K562 (cell line): ENCODE results near the gene PDZD8. TPM values are rescaled to one million over a fixed set of nuclear protein-coding genes. Genes with fewer than 3 reads are reported as not detected.

Experiments used
- ATAC-seq: fragments of 200-7000 bp; cut with Tn5 transposase; 3 replicates; pipeline ENCODE4 v1.9.1; 2020; ENCODE audit warnings: moderate library complexity
- BruUV-seq: library from RNA; stranded (reverse); fragments of 400-500 nt; replicated peaks from 2 replicates; lab custom pipeline; 2021; lab: Mats Ljungman, UMichigan
- CTCF ChIA-PET: fragments of 300-600 bp; formaldehyde crosslinking; extraction: SDS; loops from one replicate; lab custom pipeline; 2021; ENCODE audit warnings: low intra/inter-chr PET ratio; lab: Yijun Ruan, JAX
- POLR2A ChIA-PET: fragments of 300-600, 350-650 bp; sonication (Branson Sonifier 250); formaldehyde crosslinking; extraction: SDS; loops from one replicate; lab custom pipeline; 2021; ENCODE audit warnings: antibody characterized with exemption, inconsistent platforms; lab: Yijun Ruan, JAX
- DNase-seq, 4 experiments: peaks; one replicate each; pipeline versions ENCODE4 v3.0.0 to v3.0.0-alpha.2; 2011 to 2018; ENCODE audit warnings: low spot score in 3 of 4, mixed read lengths in 3 of 4; ENCODE audit errors: extremely low read depth in 1 of 4
- FAIRE-seq: peaks from 2 replicates; lab custom pipeline; 2011; peaks lifted over from hg19 to GRCh38; lab: Jason Lieb, UNC
- H2AFZ ChIP-seq: 2 replicates; pipeline ENCODE4 v1.6.0; 2011; ENCODE audit warnings: low read depth, low read length, control low read depth, inconsistent platforms
- H3K27ac ChIP-seq: fragments of 200-600 bp; 3 replicates; pipeline ENCODE4 v1.8.0; 2011; ENCODE audit warnings: low read depth, mild to moderate bottlenecking, control low read depth, inconsistent platforms, low read length, moderate library complexity, mixed read lengths; ENCODE audit errors: extremely low read depth
- H3K27me3 ChIP-seq, 2 experiments: fragments of 300-600 bp in 1 of 2; 2 replicates in 1 of 2; 3 replicates in 1 of 2; pipeline versions ENCODE4 v1.6.0 to v1.8.0; 2011; ENCODE audit warnings: inconsistent platforms in 2 of 2, low read length in 2 of 2, mild to moderate bottlenecking in 1 of 2, mixed read lengths in 1 of 2, moderate library complexity in 1 of 2; ENCODE audit not compliant: control insufficient read depth in 2 of 2, insufficient read depth in 2 of 2
- H3K36me3 ChIP-seq: fragments of 300-600 bp; 3 replicates; pipeline ENCODE4 v1.8.0; 2011; ENCODE audit warnings: mild to moderate bottlenecking, low read length, inconsistent platforms; ENCODE audit not compliant: control insufficient read depth, insufficient read depth
- H3K4me1 ChIP-seq, 2 experiments: fragments of 200-600 bp in 1 of 2; replicated peaks in 1 of 2; 2 replicates in 1 of 2; 3 replicates in 1 of 2; pipeline versions ENCODE4 v1.5.1 to v1.8.0; 2011; ENCODE audit warnings: inconsistent platforms in 2 of 2, low read length in 2 of 2, mild to moderate bottlenecking in 1 of 2, mixed read lengths in 1 of 2, moderate library complexity in 1 of 2; ENCODE audit not compliant: control insufficient read depth in 2 of 2, insufficient read depth in 2 of 2
- H3K4me2 ChIP-seq: 2 replicates; pipeline ENCODE4 v1.6.1; 2011; ENCODE audit warnings: low read length, control low read depth, inconsistent platforms, mixed read lengths; ENCODE audit not compliant: insufficient read depth
- H3K4me3 ChIP-seq: fragments of 200-600 bp; sonication (generic), shearing (Covaris generic); 2 replicates; pipeline ENCODE4 v1.5.1; 2016; ENCODE audit warnings: control low read depth, inconsistent platforms
- H3K79me2 ChIP-seq: fragments of 200-600 bp; 3 replicates; pipeline ENCODE4 v1.8.0; 2011; ENCODE audit warnings: low read length, inconsistent platforms; ENCODE audit not compliant: control insufficient read depth, insufficient read depth
- H3K9ac ChIP-seq, 2 experiments: 2 replicates each; pipeline versions ENCODE4 v1.6.0 to v1.6.1; 2011; ENCODE audit warnings: low read depth in 2 of 2, low read length in 2 of 2, control low read depth in 1 of 2, inconsistent platforms in 1 of 2, mild to moderate bottlenecking in 1 of 2, mixed read lengths in 1 of 2; ENCODE audit not compliant: insufficient read depth in 1 of 2
- H3K9me1 ChIP-seq: one replicate; pipeline ENCODE4 v1.6.0; 2011; ENCODE audit warnings: inconsistent platforms, mild to moderate bottlenecking, low read length, moderate library complexity; ENCODE audit not compliant: control insufficient read depth, insufficient read depth
- H3K9me3 ChIP-seq: replicated peaks from 2 replicates; pipeline ENCODE4 v1.5.1; 2011; ENCODE audit warnings: low read depth, low read length, inconsistent platforms; ENCODE audit not compliant: control insufficient read depth, insufficient read depth
- H4K20me1 ChIP-seq: replicated peaks from 2 replicates; pipeline ENCODE4 v1.6.1; 2011; ENCODE audit warnings: low read length, inconsistent platforms, mixed read lengths; ENCODE audit not compliant: control insufficient read depth, insufficient read depth
- HEY1 ChIP-seq: fragments of 250-450 bp; sonication (Bioruptor Pico); IDR thresholded peaks from 2 replicates; pipeline ENCODE4 v1.5.0; 2020; ENCODE audit warnings: mild to moderate bottlenecking, moderate library complexity, borderline replicate concordance
- NFE2L1 ChIP-seq: fragments of 450-650 bp; IDR thresholded peaks from 2 replicates; pipeline ENCODE4 v1.6.1; 2016; ENCODE audit warnings: missing genetic modification characterization, low read depth, mild to moderate bottlenecking, missing compliant biosample characterization, moderate library complexity, borderline replicate concordance
- RERE ChIP-seq: sonication (generic); formaldehyde crosslinking; IDR thresholded peaks from 2 replicates; pipeline ENCODE4 v1.8.0; 2023; ENCODE audit warnings: missing genetic modification reagents, mild to moderate bottlenecking, borderline replicate concordance
- ZNF316 ChIP-seq: fragments of 450-650 bp; IDR thresholded peaks from 2 replicates; pipeline ENCODE4 v1.6.1; 2016
- ZNF384 ChIP-seq: IDR thresholded peaks from 2 replicates; pipeline ENCODE4 v1.6.1; 2012; ENCODE audit warnings: low read depth, low read length, improper control_type of control experiment
- ZNF507 ChIP-seq: conservative IDR thresholded peaks from 2 replicates; pipeline ENCODE4 v1.6.1; 2017; ENCODE audit warnings: missing genetic modification characterization, missing compliant biosample characterization
- ZNF764 ChIP-seq: fragments of 250-450 bp; sonication (Bioruptor Pico); IDR thresholded peaks from 2 replicates; pipeline ENCODE4 v1.4.0; 2020; ENCODE audit warnings: low read depth, mild to moderate bottlenecking, moderate library complexity
- WGBS: fragments of 100-300 bp; shearing (Covaris generic); methylation state at CpG from one replicate; pipeline ENCODE4 v1.1.6; 2016; ENCODE audit warnings: low coverage, mixed read lengths; ENCODE audit not compliant: insufficient coverage; ENCODE audit errors: missing lambda C conversion rate; 5-methylcytosine and 5-hydroxymethylcytosine counted together
- in situ Hi-C: fragments of 300-500 bp; cut with MboI; formaldehyde crosslinking; loops from 4 replicates; pipeline ENCODE4 v1.15.0; 2018; ENCODE audit warnings: inconsistent platforms, mixed read lengths
- intact Hi-C: fragments of 100-400 bp; cut with micrococcal nuclease; formaldehyde crosslinking; loops from 2 replicates; pipeline ENCODE4 v1.14.2; 2022
- polyA plus RNA-seq, 8 experiments: library from polyadenylated mRNA; depleted of rRNA in 4 of 8; stranded (reverse) in 5 of 8; unstranded in 3 of 8; fragments of >200 nt; fragmentation: Nextera tagmentation in 2 of 8; fragmentation: Illumina TruSeq in 1 of 8; extraction: Ambion mirVana in 2 of 8; extraction: Trizol in 1 of 8; gene quantifications; 2 replicates each; pipeline versions ENCODE4 v1.2.1 to v1.2.3, GENCODE V29; 2011 to 2014; ENCODE audit warnings: inconsistent platforms in 1 of 8, missing spikeins in 1 of 8
- total RNA-seq, 7 experiments: library from RNA; depleted of rRNA in 6 of 7; stranded (reverse); fragments of >200 nt in 6 of 7; fragmentation: Illumina TruSeq in 2 of 7; extraction: Trizol in 2 of 7; gene quantifications; 2 replicates each; pipeline versions ENCODE4 v1.2.1 to v1.2.3, GENCODE V29; 2011 to 2021; ENCODE audit warnings: low replicate concordance in 1 of 7
- TF ChIP-seq, protein P1 (sequence below), 2 experiments: fragments of 450-650 bp; IDR thresholded peaks; 2 replicates each; pipeline ENCODE4 v1.6.1; 2016
- TF ChIP-seq, protein P2 (sequence below): sonication (generic); formaldehyde crosslinking; IDR thresholded peaks from 2 replicates; pipeline ENCODE4 v1.8.1; 2023; ENCODE audit warnings: missing genetic modification reagents, mild to moderate bottlenecking, borderline replicate concordance

PDZD8 gene
- total and polyA plus RNA-seq, 9 of the 15 experiments (the other 6 are each of a cell fraction or from before 2014, with no cell fraction given) = 5.5 to 53.4 (median 36.8) TPM

GRCh38 chr10:117399341-117400196, 24.3 kb upstream of the PDZD8 start:
- no peak overlapping the region for H3K27ac ChIP-seq
- no peak for DNase-seq
- TF ChIP-seq ZNF384 (no peak), ZNF507 (tag) (no peak), ZNF764 (CRISPR knock-in tag) (no peak), ZNF316 (no peak), RERE (CRISPR knock-in tag) (no peak), HEY1 (CRISPR knock-in tag) (no peak), NFE2L1 (tag) (no peak)
- TF ChIP-seq, protein P1, sequence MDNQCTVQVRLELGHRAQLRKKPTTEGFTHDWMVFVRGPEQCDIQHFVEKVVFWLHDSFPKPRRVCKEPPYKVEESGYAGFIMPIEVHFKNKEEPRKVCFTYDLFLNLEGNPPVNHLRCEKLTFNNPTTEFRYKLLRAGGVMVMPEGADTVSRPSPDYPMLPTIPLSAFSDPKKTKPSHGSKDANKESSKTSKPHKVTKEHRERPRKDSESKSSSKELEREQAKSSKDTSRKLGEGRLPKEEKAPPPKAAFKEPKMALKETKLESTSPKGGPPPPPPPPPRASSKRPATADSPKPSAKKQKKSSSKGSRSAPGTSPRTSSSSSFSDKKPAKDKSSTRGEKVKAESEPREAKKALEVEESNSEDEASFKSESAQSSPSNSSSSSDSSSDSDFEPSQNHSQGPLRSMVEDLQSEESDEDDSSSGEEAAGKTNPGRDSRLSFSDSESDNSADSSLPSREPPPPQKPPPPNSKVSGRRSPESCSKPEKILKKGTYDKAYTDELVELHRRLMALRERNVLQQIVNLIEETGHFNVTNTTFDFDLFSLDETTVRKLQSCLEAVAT (IDR thresholded peaks at IDR 0.05) = no peak
- TF ChIP-seq, protein P2, sequence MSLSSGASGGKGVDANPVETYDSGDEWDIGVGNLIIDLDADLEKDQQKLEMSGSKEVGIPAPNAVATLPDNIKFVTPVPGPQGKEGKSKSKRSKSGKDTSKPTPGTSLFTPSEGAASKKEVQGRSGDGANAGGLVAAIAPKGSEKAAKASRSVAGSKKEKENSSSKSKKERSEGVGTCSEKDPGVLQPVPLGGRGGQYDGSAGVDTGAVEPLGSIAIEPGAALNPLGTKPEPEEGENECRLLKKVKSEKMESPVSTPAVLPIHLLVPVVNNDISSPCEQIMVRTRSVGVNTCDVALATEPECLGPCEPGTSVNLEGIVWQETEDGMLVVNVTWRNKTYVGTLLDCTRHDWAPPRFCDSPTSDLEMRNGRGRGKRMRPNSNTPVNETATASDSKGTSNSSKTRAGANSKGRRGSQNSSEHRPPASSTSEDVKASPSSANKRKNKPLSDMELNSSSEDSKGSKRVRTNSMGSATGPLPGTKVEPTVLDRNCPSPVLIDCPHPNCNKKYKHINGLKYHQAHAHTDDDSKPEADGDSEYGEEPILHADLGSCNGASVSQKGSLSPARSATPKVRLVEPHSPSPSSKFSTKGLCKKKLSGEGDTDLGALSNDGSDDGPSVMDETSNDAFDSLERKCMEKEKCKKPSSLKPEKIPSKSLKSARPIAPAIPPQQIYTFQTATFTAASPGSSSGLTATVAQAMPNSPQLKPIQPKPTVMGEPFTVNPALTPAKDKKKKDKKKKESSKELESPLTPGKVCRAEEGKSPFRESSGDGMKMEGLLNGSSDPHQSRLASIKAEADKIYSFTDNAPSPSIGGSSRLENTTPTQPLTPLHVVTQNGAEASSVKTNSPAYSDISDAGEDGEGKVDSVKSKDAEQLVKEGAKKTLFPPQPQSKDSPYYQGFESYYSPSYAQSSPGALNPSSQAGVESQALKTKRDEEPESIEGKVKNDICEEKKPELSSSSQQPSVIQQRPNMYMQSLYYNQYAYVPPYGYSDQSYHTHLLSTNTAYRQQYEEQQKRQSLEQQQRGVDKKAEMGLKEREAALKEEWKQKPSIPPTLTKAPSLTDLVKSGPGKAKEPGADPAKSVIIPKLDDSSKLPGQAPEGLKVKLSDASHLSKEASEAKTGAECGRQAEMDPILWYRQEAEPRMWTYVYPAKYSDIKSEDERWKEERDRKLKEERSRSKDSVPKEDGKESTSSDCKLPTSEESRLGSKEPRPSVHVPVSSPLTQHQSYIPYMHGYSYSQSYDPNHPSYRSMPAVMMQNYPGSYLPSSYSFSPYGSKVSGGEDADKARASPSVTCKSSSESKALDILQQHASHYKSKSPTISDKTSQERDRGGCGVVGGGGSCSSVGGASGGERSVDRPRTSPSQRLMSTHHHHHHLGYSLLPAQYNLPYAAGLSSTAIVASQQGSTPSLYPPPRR = no peak

More at GRCh38 chr10:117399341-117400196, 24.3 kb upstream of the PDZD8 start:
- Histone ChIP-seq H3K4me1 (peaks cover 0 to 7% of the 10 kb centered on the region in 2 experiments; a peak in 2 of 5 replicates), H3K4me3 (no peak overlapping the region), H3K4me2 (no peak overlapping the region), H3K9me1 (no peaks in the 10 kb centered on the region), H3K27me3 (no peaks in the 10 kb centered on the region), H3K79me2 (no peaks in the 10 kb centered on the region), H4K20me1 (no peaks in the 10 kb centered on the region), H2AFZ (no peak overlapping the region), H3K9me3 (no peaks in the 10 kb centered on the region), H3K36me3 (no peaks in the 10 kb centered on the region), H3K9ac (no peak overlapping the region)
- intact Hi-C loops (no loop called here), in situ Hi-C loops (no loop called here)
- FAIRE-seq = no peak
- CTCF ChIA-PET = no interaction called here
- no TSS peak for BruUV-seq
- no peak for ATAC-seq
- POLR2A ChIA-PET = interaction anchor here (0.7 kb wide), 1 partner anchor 9 kb away, joined by 3 read pairs; no protein-coding TSS in a partner anchor
- WGBS = 61% methylated on average over 5 of the region's 6 CpGs
